Fibroblast of mammary gland (primary cell): ENCODE data around the gene NELFCD.
"Not testable (repeated sequence)": the region's sequence is repeated elsewhere in the genome, so short reads cannot be mapped to it uniquely, and the experiment has no call there.

Experiments
- DNase-seq: peaks from one replicate; pipeline ENCODE4 v3.0.0-alpha.2; 2010; ENCODE audit warnings: low read depth
- H3K4me3 ChIP-seq: 2 replicates; pipeline ENCODE4 v1.5.1; 2011; ENCODE audit warnings: low read depth, mild to moderate bottlenecking, low read length, moderate library complexity; ENCODE audit not compliant: control insufficient read depth
- CTCF ChIP-seq: conservative IDR thresholded peaks from 2 replicates; pipeline ENCODE4 v1.5.1; 2011; ENCODE audit warnings: low read depth, low read length, inconsistent platforms; ENCODE audit not compliant: control insufficient read depth, insufficient read depth

Gene NELFCD

GRCh38 chr20:59008715-59009336, 27.8 kb downstream of the NELFCD start:
- no peak overlapping the region for H3K4me3 ChIP-seq
- TF ChIP-seq CTCF = no peak
- DNase-seq = no peak

GRCh38 chr20:59010321-59010994, 29.4 kb downstream of the NELFCD start:
- no peak for DNase-seq
- no peak overlapping the region for H3K4me3 ChIP-seq
- TF ChIP-seq CTCF = no peak

GRCh38 chr20:59010995-59011873, 30.2 kb downstream of the NELFCD start:
- no peak overlapping the region for H3K4me3 ChIP-seq
- TF ChIP-seq CTCF = no peak
- DNase-seq = peak; percentile 58

- not testable (repeated sequence) for H3K4me3 ChIP-seq, DNase-seq
These were observed 30.8 kb downstream of the NELFCD start for GRCh38 chr20:59011874-59012157.

- no peak for DNase-seq
- no peak overlapping the region for H3K4me3 ChIP-seq
- TF ChIP-seq CTCF = no peak
These were observed 32.2 kb downstream of the NELFCD start for GRCh38 chr20:59013031-59013951.

- TF ChIP-seq CTCF = no peak
- no peak overlapping the region for H3K4me3 ChIP-seq
- peak; percentile 55 for DNase-seq
These were observed 33.0 kb downstream of the NELFCD start for GRCh38 chr20:59013959-59014608.
